Measurements from ENCODE around the gene CCDC116.

Gene CCDC116

DNA sequence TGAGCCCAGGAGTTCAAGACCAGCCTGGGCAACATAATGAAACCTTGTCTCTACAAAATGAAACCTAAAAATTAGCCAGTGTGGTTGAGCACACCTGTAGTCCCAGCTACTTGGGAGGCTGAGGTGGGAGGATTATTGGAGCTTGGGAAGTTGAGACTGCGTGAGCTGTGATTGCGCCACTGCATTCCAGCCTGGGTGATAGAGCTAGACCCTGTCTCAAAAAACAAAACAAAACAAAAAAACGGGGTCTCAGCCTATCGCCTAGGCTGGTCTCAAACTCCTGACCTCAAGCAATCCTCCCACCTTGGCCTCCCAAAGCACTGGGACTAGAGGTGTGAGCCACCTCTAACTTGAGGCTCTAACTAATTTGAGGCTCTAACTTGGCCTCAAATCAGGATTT lies 46.8 kb downstream of the CCDC116 start:
- FAIRE-seq (no peak), DNase-seq (ENCODE audit: low spot score) (no peak)

DNA sequence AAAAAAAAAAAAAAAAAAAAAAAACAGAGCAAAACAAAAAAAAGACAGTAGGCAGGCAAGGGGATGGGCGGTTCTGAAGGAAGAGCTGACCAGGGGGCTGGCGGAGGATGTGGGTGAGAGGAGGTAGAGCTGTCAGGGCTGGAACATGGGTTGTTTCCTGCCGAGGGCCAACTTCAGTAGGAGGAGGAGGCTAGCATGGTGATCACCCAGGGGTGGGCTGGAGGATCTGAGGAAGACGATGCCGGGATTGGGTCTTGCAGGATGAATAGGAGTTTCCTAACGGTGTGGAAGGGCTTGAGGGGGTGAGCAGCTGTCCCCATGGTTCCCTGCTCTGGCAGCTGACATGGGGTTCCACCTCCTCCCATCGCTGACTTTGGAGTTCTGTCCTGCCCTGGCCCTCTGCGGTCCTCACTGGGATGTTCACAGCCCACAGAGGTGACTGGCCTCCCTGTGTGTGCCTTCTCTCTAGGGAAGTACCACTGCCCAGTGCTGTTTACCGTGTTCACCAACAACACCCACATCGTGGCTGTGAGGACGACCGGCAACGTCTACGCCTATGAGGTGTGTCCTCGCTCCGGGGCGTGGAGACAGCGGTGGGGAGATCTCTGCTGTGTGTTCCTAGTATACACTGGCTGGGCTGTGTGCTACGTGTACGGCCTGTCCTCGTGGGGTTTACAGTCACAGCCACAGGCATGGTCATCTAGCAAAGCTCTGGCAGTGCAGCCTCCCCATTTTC lies 48.4 kb downstream of the CCDC116 start:
- no peak for DNase-seq (ENCODE audit: low spot score)
- FAIRE-seq: no peak

DNA sequence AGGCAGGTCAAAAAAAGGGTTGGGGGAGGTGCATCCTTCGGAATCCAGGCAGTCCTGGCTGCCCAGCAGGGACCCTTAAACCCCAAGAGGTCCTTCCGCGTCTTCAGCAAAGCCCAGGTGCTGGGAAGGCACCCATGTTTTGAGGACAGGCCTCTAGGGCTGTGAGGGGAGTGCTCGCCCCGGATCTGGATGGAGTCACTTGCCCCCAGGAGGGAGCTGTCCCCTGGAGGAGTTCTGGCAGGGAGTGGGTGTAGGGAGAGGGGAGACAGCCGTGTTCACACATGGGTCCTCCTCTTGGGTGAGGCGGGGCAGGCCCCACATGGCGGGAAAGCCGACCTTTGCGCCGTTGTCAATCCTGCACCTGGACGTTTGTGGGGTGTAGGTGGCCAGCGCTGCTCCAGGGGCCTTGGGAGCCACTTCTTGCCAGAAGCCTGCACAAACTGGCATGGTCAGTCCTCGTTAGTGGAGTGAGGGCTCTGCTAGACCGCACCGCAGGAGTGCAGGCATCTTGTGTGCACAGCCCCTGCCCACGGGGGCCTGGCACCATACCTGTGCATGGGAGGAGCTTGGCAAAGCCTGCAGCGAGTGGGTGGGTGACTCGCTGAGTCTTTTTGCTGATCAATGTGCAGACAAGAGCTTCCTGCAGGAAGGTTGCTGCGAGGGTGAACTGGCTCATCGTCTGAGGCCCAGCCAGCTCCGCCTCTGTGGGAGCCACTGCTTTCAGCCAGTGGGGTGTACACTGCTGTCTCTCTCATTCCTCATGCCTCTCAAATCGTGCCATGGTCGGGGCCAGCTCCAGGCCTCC lies 49.2 kb downstream of the CCDC116 start:
- FAIRE-seq (no peak), DNase-seq (ENCODE audit: low spot score) (no peak)

DNA sequence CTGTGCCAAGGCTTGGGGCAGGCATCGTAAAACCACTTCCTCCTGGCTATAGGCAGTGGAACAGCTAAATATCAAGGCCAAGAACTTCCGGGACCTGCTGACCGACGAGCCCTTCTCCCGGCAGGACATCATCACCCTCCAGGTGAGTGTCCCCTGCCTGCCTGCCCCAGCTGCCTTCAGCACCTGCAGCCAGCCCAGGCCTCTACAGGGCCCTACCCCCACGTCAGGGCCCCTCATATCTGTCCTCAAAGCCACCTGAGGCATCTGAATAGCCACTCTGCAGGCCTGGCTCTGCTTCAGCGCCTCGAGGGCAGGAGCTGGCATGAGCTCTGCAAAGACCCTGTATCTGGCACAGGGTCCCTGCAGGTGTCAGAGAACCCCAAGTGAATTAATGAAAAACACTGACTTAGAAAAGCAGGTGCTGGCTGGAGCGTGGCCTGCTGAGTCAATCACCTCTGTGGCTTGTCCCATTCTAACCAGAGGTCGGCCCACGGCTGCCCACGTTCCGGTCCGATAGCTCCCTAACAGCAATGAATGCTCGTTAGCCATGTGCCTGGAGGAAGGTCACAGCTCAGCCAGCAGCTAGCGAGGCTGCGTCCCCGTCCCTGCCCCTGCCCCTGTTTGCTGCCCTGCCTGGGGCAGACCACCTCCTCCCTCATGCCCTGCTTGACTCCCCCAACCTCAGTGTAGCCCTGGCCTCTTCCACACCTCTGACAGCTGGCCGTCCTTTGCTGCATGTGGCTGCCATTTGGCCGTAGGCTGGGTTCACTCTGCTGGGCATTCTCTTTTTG lies 50.0 kb downstream of the CCDC116 start:
- FAIRE-seq (no peak), DNase-seq (ENCODE audit: low spot score) (no peak)

DNA sequence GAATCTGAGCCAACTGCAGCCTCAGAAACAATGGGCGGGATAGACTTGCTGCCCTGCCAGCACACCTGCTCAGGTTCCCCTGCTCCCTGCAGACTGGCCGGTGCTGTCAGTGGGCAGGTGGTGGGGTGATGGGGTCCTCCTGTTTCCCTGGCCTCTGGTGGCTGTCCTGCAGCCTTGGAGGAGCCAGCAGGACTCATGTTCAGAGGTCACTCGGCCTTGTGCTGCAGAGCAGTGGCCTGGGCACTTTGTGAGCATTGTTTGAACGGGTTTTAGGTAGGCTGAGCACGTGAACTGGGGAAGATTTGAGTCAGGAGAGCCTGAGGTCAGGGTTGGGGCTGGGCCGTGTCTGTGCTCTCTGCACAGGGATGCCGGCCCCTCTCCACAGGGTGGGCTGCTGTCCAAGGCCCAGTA lies 50.8 kb downstream of the CCDC116 start:
- no peak for FAIRE-seq
- DNase-seq (ENCODE audit: low spot score): no peak

- FAIRE-seq (no peak), DNase-seq (ENCODE audit: low spot score) (no peak)
Measured at GRCh38 chr22:21684492-21685163, 52.1 kb downstream of the CCDC116 start.

DNA sequence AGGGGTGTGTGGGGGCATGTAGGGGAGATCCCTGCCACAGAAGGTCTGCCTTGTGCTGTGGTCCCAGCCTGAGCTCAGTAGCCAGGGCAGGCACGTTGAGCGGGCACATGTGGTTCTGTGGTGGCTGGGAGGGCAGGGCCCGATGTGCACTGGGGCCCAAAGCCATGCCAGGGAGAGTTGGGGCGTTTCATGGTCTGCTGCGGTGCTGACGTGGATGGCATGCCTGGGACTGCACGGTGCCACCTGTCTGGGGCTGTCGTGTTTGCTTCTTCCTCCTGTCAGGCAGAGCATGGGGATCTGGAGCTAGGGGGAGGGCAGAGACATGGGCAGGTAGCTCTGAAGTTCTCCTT lies 52.6 kb downstream of the CCDC116 start:
- DNase-seq (ENCODE audit: low spot score) (no peak), FAIRE-seq (no peak)

DNA sequence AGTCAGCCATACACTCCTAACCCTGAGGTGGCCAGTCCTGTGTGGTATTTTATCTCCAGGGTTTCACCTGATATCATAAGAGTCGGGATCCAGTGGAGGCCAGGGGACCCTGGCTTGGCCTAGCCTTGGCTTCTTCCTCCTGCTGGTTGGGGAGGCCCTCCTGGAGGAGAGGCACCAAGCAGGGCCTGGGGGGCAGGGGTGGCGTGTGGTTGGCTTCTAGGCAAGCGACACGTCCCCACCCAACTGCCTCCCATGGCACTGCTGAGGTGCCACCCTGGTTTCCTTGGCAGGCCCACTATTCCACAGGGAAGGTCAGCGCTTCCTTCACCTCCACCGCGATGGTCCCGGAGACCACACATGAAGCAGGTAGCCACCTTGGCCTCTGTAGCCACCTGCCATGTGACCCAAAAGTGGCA lies 53.6 kb downstream of the CCDC116 start:
- DNase-seq (ENCODE audit: low spot score): no peak
- FAIRE-seq: no peak
